ENCODE data around the gene PGLYRP2.
"Not testable (repeated sequence)": the region's sequence is repeated elsewhere in the genome, so short reads cannot be mapped to it uniquely, and the experiment has no call there.

The PGLYRP2 gene

GRCh38 chr19:15479391-15480345 is at the start of gene PGLYRP2:
Gene PGLYRP2 (minus strand): TSS chr19:15479501. CDS start chr19:15479371, 130 bp downstream.
- DNase-seq = no peak

- no peak for DNase-seq
Measured at GRCh38 chr19:15527705-15528104, 48.4 kb upstream of the PGLYRP2 start.

GRCh38 chr19:15526408-15526807 is 47.1 kb upstream of the PGLYRP2 start:
- no peak for DNase-seq

- DNase-seq = no peak
Measured at GRCh38 chr19:15525291-15525690, 46.0 kb upstream of the PGLYRP2 start.

- DNase-seq = no peak
Measured at GRCh38 chr19:15524781-15525180, 45.5 kb upstream of the PGLYRP2 start.

GRCh38 chr19:15519433-15519976 is 40.2 kb upstream of the PGLYRP2 start:
- DNase-seq = no peak

- DNase-seq = no peak
Measured at GRCh38 chr19:15517778-15518177, 38.5 kb upstream of the PGLYRP2 start.

GRCh38 chr19:15516363-15516762 is 37.1 kb upstream of the PGLYRP2 start:
- no peak for DNase-seq

- not testable (repeated sequence) for DNase-seq
Measured at GRCh38 chr19:15515227-15515625, 35.9 kb upstream of the PGLYRP2 start.

- no peak for DNase-seq
Measured at GRCh38 chr19:15511671-15512424, 32.5 kb upstream of the PGLYRP2 start.

GRCh38 chr19:15508035-15508710 is 28.9 kb upstream of the PGLYRP2 start, which contains the start of gene CYP4F22:
Gene CYP4F22 (plus strand): TSS chr19:15508525. CDS start chr19:15525337, 16,812 bp downstream.
- DNase-seq = no peak

- no peak for DNase-seq
Measured at GRCh38 chr19:15507068-15508034, 28.1 kb upstream of the PGLYRP2 start.

GRCh38 chr19:15506074-15506571 is 26.8 kb upstream of the PGLYRP2 start:
- DNase-seq = no peak

GRCh38 chr19:15502264-15502663 is 23.0 kb upstream of the PGLYRP2 start:
- DNase-seq = no peak

- no peak for DNase-seq
Measured at GRCh38 chr19:15501596-15501995, 22.3 kb upstream of the PGLYRP2 start.

GRCh38 chr19:15498910-15499309 is 19.6 kb upstream of the PGLYRP2 start:
- DNase-seq = no peak

GRCh38 chr19:15498156-15498858 is 19.0 kb upstream of the PGLYRP2 start:
- no peak for DNase-seq

GRCh38 chr19:15495151-15495550 is 15.8 kb upstream of the PGLYRP2 start:
- no peak for DNase-seq

- DNase-seq = no peak
Measured at GRCh38 chr19:15488489-15489226, 9.4 kb upstream of the PGLYRP2 start.

- no peak for DNase-seq
Measured at GRCh38 chr19:15487038-15487437, 7.7 kb upstream of the PGLYRP2 start.

Data from SW 1271 (cell line).